Measurements from ENCODE around the gene GALNT2. TPM values are rescaled to one million over a fixed set of nuclear protein-coding genes. Genes with fewer than 3 reads are reported as not detected.

The GALNT2 gene
- total and polyA plus RNA-seq, 3 donors from 2014 or later = 63.0 to 135 (median 114) TPM

- WGBS, 2 donors = 89 to 91% methylated on average over 8 to 13 of the region's 13 CpGs
- Histone ChIP-seq H3K36me3 (ENCODE audit: low read depth, missing control alignments) (no peaks in the 10 kb centered on the region), H3K4me1 (peaks cover 66% of the 10 kb centered on the region), H3K27ac (peak overlapping the region; percentile 8 to 57), H3K9me3 (no peaks in the 10 kb centered on the region), H3K27me3 (no peaks in the 10 kb centered on the region), H3K4me3 (no peak overlapping the region)
- DNase-seq = no peak
- TF ChIP-seq POLR2A (IDR thresholded peaks at IDR 0.05) (no peak), CTCF (IDR thresholded peaks at IDR 0.05) (no peak)
- intact Hi-C loops (cut with DNase I; ENCODE audit: low total_unique reads) = no loop called here
Measured at GRCh38 chr1:230146709-230147108, 79.7 kb downstream of the GALNT2 start.

- Histone ChIP-seq H3K9me3 (no peaks in the 10 kb centered on the region), H3K4me1 (peaks cover 62% of the 10 kb centered on the region), H3K4me3 (no peak overlapping the region), H3K36me3 (ENCODE audit: low read depth, missing control alignments) (no peaks in the 10 kb centered on the region), H3K27me3 (no peaks in the 10 kb centered on the region), H3K27ac (peak overlapping the region in 1 of 2 donors; percentile 61)
- 55 to 76% methylated on average over 13 to 15 of the region's 15 CpGs for WGBS, 2 donors
- no peak for DNase-seq
- TF ChIP-seq CTCF (IDR thresholded peaks at IDR 0.05) = no peak
- no peak for TF ChIP-seq POLR2A (IDR thresholded peaks at IDR 0.05)
- intact Hi-C loops (cut with DNase I; ENCODE audit: low total_unique reads) = no loop called here
Measured at GRCh38 chr1:230147253-230148125, 80.5 kb downstream of the GALNT2 start.

DNA sequence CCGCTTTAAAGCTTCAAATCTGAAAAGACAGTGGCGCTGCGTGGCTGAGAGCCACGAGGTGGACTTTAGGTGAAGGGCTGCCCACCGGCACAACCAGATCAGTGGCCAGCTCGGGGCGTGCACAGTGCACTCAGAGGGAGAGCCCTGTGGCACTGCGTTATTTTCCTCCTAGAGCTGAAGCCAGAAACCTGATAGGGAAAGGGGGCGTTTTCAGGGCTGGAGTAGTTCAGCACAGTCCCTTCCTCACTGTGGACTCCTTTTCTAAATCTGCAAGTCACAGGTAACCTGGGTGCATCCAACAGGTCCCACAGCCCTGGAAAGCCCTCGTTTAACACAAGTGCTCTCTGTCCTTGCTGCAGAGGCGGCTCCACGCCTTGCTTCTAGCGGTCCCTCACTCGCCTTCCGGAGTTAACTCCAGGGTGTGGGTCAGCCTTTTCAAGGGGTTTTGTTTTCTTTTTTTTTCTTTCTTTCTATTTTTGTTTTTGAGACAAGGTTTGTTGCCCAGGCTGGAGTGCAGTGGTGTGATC, 81.2 kb downstream of the GALNT2 start:
- DNase-seq = no peak
- peaks cover 60% of the 10 kb centered on the region for H3K4me1 ChIP-seq
- no peaks in the 10 kb centered on the region for H3K27me3 ChIP-seq
- H3K9me3 ChIP-seq = no peaks in the 10 kb centered on the region
- no peak for TF ChIP-seq CTCF (IDR thresholded peaks at IDR 0.05)
- no peak for TF ChIP-seq POLR2A (IDR thresholded peaks at IDR 0.05)
- intact Hi-C loops (cut with DNase I; ENCODE audit: low total_unique reads) = no loop called here
- H3K27ac ChIP-seq = no peak overlapping the region
- no peak overlapping the region for H3K4me3 ChIP-seq
- WGBS, 2 donors = 68 to 73% methylated on average over 15 of the region's 15 CpGs
- no peaks in the 10 kb centered on the region for H3K36me3 ChIP-seq (ENCODE audit: low read depth, missing control alignments)

DNA sequence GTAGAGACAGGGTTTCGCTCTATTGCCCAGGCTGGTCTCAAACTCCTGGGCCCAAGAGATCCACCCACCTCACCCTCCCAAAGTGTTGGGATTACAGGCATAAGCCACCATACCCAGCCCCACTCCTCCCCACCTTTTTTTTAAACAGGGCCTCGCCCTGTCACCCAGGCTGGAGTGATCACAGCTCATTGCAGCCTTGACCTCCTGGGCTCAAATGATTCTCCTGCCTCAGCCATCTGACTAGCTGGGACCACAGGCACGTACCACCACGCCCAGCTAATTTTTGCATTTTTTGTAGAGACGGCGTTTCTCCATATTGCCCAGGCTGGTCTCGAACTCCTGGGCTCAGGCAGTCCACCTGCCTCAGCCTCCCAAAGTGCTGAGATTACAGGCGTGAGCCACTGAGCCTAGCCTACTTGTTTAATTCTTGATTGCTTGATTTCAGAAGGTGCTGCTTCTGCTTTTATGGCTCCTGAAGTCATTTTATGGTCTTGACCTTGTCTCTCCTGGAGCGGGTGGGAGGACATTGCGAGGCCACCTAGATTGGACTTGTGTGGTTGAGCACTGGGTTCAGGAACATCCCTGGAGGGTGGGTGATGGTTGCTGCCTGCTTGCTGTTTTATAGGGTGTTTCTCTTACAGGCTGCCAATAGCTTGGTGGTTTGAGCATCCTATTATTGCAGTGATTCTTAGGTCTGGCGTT, 81.9 kb downstream of the GALNT2 start:
- TF ChIP-seq CTCF (IDR thresholded peaks at IDR 0.05) (no peak), POLR2A (IDR thresholded peaks at IDR 0.05) (no peak)
- Histone ChIP-seq H3K9me3 (no peaks in the 10 kb centered on the region), H3K4me3 (no peak overlapping the region), H3K4me1 (peaks cover 62% of the 10 kb centered on the region), H3K27me3 (no peaks in the 10 kb centered on the region), H3K27ac (no peak overlapping the region), H3K36me3 (ENCODE audit: low read depth, missing control alignments) (no peaks in the 10 kb centered on the region)
- WGBS, 2 donors = 93 to 96% methylated on average over 10 to 11 of the region's 11 CpGs
- intact Hi-C loops (cut with DNase I; ENCODE audit: low total_unique reads) = no loop called here
- DNase-seq = no peak
